Liver (tissue), 3 donors: ENCODE results near the gene RILP.

ENCODE experiments used
- EGR1 ChIP-seq, 2 donors: IDR thresholded peaks; 2 replicates each; pipeline ENCODE4 v1.6.1; 2016 to 2018; ENCODE audit warnings: antibody characterized with exemption in 2 of 2, low read depth in 2 of 2
- GABPA ChIP-seq, 2 donors: IDR thresholded peaks in 1 of 2; conservative IDR thresholded peaks in 1 of 2; 2 replicates each; pipeline ENCODE4 v1.6.1; 2016; ENCODE audit warnings: antibody characterized with exemption in 2 of 2, mild to moderate bottlenecking in 1 of 2, moderate library complexity in 1 of 2
- RAD21 ChIP-seq, 2 donors: IDR thresholded peaks; 2 replicates each; pipeline ENCODE4 v1.6.1; 2016; ENCODE audit warnings: antibody characterized with exemption in 2 of 2, mild to moderate bottlenecking in 2 of 2
- YY1 ChIP-seq: IDR thresholded peaks from 2 replicates; pipeline ENCODE4 v1.6.1; 2016; ENCODE audit warnings: antibody characterized with exemption, mild to moderate bottlenecking
- TF ChIP-seq, protein P1 (sequence below): fragments of 150-350 bp; IDR thresholded peaks from 2 replicates; pipeline ENCODE4 v1.5.1; 2017; ENCODE audit warnings: improper control_type of control experiment, low read depth, low read length; ENCODE audit not compliant: missing input control
- TF ChIP-seq, protein P2 (sequence below): IDR thresholded peaks from 2 replicates; pipeline ENCODE4 v1.6.1; 2016; ENCODE audit warnings: antibody characterized with exemption, mild to moderate bottlenecking
- donor health status: healthy.
- donor health status: healthy.

DNA sequence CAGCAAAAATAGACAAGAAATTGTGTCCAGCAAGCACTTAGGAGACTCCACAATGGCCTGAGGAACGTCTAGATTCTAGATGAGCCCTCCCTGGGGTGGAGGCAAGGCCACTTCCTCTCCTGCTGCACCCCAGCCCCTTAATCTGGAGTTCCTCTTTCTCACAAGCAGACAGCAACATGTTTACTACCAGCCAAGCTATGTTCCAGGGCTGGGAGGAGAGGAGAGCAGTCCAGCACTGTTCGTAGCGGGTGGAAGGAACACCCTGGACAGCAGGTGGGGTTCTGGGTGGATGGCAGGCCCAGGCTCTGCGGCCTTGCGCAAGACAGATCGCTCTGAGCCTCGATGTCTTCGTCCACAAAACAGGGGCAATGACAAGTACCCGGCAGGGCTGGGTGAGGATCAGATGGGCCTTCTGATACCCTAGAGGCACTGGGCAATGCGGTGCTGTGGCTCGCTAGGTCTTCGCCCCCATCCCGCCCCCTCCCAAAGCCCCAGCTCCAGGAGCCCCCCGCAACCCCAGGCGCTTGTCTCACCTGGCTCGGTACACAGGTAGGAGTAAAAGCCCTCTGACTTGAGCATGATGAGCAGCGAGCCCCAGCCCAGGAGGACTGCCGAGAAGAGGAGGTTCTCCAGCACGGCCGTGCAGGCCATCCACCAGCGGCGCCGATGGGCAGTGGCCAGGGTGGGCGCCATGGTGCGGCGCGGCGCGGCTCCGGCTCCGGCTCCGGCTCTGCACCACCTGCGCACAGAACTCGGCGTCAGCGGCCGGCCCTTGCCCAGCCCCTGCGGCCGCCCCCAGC lies 22.3 kb downstream of the RILP start:
- TF ChIP-seq, protein P1, sequence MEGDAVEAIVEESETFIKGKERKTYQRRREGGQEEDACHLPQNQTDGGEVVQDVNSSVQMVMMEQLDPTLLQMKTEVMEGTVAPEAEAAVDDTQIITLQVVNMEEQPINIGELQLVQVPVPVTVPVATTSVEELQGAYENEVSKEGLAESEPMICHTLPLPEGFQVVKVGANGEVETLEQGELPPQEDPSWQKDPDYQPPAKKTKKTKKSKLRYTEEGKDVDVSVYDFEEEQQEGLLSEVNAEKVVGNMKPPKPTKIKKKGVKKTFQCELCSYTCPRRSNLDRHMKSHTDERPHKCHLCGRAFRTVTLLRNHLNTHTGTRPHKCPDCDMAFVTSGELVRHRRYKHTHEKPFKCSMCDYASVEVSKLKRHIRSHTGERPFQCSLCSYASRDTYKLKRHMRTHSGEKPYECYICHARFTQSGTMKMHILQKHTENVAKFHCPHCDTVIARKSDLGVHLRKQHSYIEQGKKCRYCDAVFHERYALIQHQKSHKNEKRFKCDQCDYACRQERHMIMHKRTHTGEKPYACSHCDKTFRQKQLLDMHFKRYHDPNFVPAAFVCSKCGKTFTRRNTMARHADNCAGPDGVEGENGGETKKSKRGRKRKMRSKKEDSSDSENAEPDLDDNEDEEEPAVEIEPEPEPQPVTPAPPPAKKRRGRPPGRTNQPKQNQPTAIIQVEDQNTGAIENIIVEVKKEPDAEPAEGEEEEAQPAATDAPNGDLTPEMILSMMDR = no peak
- TF ChIP-seq RAD21 (IDR thresholded peaks at IDR 0.05) (no peak), YY1 (no peak), EGR1 (IDR thresholded peaks at IDR 0.05; ENCODE audit: low read depth in 2 of 2) (no peak), GABPA (IDR thresholded peaks at IDR 0.05 in 1 of 2, conservative IDR thresholded peaks at IDR 0.05 in 1 of 2) (no peak)
- TF ChIP-seq, protein P2, sequence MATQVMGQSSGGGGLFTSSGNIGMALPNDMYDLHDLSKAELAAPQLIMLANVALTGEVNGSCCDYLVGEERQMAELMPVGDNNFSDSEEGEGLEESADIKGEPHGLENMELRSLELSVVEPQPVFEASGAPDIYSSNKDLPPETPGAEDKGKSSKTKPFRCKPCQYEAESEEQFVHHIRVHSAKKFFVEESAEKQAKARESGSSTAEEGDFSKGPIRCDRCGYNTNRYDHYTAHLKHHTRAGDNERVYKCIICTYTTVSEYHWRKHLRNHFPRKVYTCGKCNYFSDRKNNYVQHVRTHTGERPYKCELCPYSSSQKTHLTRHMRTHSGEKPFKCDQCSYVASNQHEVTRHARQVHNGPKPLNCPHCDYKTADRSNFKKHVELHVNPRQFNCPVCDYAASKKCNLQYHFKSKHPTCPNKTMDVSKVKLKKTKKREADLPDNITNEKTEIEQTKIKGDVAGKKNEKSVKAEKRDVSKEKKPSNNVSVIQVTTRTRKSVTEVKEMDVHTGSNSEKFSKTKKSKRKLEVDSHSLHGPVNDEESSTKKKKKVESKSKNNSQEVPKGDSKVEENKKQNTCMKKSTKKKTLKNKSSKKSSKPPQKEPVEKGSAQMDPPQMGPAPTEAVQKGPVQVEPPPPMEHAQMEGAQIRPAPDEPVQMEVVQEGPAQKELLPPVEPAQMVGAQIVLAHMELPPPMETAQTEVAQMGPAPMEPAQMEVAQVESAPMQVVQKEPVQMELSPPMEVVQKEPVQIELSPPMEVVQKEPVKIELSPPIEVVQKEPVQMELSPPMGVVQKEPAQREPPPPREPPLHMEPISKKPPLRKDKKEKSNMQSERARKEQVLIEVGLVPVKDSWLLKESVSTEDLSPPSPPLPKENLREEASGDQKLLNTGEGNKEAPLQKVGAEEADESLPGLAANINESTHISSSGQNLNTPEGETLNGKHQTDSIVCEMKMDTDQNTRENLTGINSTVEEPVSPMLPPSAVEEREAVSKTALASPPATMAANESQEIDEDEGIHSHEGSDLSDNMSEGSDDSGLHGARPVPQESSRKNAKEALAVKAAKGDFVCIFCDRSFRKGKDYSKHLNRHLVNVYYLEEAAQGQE = no peak
